Stimulated activated CD4-positive, alpha-beta T cell treated with anti-CD3 and anti-CD28 coated beads, Interleukin-12 subunit alpha, Interleukin-12 subunit beta, amount 100 ng/mL, for 4 hours (primary cell): ENCODE results near the gene FOXP4.

Experiments used
- DNase-seq: peaks from one replicate; pipeline ENCODE4 v3.0.0-alpha.2; 2020

FOXP4 gene

DNA sequence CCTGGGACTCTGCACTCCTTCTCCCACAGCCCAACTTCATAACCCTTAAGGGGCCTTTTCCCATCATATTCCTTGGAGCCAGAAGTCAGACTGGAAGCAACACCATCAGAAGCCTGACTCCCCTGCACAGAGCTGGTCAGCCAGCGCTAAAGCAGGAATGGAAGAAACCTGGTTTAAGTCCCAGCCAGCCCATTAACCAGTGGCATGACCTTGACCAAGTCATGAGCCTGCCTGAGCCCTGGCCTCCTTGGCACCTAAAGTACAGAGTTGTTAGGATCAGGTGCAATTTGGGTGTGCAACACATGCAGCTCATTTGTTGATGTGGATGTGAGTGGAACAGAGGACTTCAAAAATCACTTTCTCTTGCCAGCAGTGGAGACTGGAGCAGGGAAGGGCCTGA, 20.8 kb downstream of the FOXP4 start:
- DNase-seq = no peak

DNA sequence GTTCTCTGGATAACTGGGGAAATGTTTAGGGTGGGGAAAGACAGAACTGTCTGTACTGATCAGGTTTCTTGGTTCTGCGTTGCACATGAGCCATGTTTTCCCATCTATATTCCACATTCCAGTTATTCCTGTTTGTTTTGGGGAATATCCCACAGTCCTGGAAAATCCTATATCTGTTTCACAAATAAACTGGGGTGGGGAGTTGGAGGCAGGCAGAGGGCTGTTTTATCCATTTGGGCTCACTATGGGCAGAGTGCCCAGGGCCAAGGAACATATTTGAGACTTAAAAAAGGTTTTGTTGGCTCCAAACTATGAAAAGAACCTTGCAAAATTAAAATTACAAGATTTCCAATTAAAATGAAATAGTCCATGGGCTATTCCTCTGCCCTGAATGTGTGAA, 21.5 kb downstream of the FOXP4 start:
- no peak for DNase-seq

DNA sequence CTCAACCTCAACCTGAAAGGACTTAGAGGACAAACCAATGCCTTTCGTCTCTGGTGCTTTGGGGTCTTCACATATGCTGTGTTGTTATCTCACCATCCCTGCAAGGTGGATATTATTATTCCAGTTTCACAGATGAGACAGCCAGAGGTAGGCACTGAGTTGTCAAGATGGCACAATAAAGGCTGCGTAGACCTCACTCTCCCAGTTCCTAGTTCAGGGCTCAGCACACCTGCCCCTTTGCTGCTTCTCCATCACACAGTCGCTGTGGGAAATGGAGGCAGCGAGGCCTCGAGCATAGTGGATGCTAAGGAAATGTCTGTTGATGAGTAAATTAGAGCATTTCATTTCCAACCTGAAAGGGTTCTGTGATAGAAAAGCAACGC, 22.0 kb downstream of the FOXP4 start:
- no peak for DNase-seq

DNA sequence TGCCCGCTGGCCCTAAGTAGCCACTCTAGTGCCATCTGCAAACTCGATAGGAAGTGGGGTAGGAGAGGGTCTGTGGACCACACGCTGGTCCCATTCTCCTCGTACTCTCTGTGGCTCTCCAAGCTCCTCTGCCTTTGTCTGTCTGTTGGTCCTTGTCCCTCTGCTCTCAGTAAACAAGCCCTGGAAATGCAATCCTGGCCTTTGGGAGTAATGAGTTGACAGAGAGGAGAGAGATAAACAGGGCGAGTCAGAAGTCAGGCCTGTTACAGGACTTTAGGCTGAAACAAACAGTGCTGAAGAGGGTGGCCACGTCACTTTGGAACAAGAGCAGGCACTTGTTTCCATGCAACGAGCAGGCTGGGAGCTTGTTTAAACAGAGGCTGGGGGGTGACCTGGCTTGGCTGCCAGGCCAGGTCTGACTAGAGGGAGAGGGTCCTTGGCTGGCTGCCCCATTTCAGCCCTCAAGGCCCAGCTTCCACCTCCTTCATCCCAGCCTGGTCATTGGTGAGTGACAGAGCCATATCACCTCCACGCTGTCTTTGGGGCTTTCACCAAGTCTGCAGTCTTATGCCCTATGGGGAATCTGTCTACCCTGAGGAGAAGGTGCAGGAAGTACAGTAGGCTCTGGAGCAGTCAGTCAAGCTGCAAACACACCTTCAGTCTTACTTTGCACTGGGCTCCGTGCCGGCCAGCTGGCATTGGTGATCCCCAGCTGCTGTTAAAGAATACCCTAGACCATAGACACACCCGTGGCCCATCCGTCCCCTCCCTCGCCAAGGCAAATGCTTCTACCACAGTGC, 22.6 kb downstream of the FOXP4 start:
- no peak for DNase-seq

DNA sequence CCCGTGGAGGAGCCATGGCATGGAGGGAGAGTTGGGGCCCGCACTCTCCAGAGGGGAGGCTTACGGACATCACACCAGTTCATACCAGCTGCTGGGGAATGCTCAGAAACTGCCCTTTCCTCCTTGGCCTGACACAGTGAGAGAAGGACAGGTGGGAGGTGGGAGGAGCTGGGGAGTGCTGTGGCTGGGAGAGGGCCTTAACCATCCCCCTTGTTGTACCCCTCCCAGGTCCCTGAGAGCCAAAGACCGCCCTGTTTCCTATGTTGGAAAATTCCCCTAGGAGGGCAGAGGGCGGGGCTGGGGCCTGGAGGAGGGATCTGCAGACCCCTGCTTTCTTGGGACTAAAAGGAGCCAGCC, 24.1 kb downstream of the FOXP4 start:
- DNase-seq = no peak

DNA sequence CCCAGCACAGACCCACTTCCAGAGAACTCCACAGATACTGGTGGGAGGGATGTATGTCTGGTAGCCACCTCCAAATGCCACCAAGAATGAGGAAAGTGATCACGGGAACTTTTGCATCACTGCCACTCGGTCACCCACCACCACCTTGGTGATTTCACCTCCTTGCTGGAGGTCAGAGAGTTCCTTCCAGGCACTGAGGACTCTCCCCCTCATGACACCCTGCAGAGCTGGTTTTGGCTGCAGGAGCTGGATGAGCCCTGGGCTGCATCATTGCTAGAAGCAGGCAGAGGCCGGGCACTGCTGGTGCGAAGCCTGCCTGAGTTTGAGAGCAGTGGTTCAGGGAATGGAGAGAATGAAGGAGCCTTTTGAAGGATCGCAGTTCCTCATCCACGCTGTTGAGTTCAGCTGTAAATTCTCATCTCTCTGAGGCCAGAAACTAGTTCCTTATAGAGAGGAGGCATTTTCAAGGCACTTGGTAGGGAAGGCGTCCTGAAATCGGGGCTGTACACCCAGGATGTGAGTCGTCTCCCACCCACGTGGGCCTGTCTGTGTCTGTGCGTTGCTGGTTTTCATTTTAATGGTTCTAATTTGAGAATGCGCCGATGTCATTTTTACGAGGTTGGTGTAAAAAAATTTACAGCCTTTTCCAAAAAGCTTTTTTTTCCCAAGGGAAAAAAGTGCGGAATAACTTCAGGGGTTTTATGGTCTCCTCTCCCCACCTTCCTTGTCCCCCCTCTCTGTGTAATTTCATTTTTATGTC, 25.0 kb downstream of the FOXP4 start:
- DNase-seq = no peak

DNA sequence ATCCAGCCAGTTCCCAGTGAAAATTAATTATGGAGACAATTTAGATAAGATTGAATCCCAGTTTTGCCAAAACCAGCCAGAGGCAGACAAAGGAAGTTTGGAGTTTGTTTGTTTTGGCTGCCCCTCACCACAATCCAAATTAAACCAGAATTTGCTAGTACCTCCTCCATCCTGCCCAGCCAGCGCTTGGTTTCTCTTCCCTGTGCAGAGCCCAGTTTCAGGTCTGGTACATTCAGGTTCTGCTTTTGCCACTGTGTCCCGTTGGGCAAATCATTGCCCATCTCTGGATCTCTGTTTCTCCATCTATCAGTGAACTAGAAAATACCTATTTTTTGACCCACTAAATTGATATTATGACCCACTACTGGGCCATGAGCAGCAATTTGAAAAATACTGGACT, 26.4 kb downstream of the FOXP4 start:
- no peak for DNase-seq

DNA sequence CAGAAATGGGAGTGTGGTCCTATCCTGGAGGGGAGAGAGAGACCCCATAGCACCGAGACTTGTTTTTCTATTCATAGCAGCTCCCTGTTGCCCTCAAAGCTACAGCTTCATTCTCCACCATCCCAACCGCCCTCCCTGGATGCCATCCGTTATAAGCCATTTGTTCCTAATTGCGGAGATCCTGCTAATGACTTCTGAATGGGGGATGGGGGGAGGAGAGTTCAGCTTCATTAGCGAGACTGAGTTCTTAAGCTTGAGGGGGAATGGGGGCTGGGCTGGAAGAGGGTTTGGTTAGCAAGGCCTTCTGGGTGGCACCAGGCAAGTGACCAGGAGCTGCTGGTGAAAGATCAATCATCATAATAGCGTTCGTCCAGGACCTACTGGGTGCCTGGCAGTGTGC, 27.1 kb downstream of the FOXP4 start:
- DNase-seq = no peak

DNA sequence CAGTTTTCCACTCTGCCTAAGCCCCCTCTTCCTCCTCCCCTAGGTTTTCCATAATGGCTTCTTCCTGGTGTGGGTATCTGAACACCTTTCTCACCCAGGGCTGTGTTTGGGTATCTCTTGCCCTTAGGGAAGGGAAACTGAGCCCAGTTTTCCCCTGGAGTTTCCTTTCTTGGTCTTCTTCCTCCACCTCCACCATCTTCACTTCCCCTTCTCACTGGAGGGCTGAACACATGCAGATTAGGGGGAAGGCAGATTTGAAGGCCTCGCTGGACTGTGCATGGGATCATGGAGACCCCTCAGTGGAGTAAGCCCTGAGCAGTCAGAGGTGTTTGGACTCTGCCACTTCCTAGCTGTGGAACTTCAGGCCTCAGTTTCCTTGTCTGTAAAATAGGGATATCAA, 27.8 kb downstream of the FOXP4 start:
- DNase-seq = no peak

DNA sequence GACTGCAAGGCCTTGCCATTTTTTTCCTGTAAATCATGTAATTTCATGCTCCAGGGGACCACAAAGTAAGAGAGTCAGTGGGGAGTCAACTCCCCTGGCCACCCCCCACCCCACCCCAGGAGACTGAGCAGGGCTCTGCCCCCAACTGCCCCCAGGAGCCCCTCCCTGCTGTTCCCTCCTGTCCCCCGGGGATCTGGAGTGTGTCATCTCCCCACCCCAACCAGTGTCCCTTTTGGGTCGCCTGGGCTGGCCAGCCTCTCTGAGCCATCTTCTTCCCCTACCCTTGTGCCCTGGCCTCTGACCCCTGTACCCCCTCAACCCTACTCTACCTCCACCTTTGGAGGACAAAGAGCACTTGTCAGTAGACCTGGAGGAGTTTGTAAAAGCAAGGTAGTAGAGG, 29.4 kb downstream of the FOXP4 start:
- DNase-seq = no peak

DNA sequence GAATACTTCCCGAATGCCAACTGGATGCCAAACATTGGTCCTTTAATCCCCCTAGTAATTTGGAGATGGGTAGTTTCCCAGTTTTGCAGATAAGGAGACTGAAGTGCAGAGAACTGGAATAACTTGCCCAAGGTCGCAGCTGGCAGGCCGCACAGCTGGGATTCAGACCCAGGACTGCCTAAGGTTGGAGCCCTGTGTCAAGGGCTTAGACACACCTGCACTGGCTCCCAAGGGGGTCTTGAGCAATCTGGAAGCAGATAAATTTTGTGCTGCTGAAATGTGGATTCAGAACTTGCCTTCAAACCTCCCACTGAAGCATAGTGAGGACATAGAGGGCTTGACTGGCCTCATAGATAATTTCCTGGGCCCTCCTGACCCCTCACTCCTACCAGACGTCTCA, 30.5 kb downstream of the FOXP4 start:
- no peak for DNase-seq

DNA sequence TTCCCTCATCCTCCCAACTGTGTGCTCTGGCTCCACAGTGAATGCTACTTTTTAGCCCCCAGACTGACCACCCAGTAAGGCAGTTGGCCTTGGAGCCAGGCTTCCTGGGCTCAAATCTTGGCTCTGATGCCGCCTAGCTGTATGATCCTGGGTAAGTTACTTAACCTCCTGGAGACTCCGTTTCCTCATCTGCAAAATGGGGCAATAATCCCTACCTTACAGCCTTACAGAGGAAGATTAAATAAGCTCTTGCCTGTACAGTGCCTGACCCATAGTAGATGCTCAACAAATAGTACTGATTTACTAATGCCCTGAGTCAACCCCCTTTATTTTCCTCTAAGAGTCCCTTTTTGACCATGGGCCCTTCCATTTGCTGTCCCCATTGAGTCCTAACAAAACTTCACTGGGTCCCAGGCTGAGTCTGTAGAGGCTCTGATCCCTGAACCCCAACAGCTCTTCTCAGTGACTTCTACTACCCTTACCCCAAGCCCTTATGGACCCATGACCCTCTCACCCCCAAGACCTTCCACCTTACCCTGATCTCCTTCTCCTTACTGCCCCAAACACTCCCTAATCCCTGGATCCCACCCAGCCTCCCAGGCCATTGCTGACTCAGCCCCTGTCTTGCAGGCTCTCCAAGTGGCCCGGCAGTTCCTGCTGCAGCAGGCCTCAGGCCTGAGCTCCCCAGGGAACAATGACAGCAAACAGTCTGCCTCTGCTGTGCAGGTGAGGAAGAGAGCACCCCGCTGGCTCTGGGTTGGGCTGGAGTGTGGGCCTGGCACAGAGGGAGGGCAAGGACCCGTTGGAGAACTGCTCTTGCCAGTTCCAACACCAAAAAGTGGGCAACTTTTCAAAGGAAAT, 31.4 kb downstream of the FOXP4 start:
- no peak for DNase-seq

DNA sequence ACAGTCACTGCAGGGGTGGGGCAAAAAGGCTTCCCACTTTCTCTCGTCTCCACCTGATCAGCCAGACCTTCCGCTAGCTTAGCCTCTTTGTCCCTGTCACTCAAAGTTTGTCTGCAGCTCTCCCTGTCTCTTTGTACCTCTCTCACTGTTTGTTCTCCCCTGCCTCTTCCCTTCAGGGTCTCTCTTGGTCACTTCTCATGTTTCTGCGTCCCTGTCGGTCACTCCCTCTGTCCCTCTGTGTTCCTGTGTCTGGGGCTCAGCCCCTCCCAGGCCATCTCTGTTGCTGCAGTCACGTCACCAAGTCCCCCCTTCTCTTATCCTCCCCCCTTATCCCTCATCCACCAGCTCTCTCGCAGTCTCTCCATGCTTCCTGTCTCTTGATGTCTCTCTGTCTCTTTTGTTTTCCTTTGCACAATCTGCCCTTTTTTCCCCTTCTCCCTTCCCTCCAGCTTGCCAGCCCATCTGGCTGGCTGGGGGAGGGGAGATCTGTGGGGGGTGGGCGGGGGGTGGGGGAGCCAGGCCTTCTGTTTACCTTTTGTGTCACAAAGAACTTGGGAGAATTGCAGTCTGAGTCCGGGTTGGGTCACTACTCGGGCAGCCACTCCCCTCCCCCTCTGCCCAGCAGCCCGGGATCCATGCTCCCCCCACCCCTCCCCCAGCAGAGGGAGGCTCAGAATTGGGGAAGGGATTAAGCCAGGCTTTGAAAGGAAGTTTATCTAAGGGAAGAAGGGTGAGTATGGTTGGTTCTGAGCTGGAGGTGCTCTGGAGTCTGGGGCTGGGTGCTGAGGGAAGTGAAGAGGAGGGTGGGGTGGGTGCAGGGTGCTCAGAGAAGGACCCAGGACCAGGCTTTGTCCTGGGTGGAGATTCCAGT, 32.3 kb downstream of the FOXP4 start:
- DNase-seq = no peak

DNA sequence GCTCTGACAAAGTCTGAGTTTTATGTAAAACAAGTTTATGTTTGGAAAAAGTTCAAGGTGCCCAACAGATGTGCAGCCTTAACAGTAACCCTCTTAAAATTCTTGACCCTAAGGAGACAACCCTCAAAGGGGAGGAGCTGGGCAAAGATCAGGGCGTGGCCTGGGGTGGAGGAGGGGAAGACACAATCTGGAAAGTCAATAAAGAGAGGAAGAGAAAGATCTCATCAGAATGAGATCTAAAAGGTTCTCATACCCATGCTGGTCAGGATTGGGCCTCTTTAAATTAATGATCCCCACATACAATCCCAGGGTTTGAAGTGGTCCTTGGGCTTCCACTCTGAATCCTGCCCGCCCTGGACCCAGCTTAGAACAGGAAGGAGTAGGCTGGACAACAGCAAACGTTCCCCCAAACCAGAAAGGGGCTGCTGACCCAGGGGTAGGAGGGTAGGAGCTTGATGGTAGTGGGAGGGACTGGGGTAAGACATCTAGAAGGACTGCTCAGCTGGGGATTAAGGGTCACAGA, 33.0 kb downstream of the FOXP4 start:
- no peak for DNase-seq

DNA sequence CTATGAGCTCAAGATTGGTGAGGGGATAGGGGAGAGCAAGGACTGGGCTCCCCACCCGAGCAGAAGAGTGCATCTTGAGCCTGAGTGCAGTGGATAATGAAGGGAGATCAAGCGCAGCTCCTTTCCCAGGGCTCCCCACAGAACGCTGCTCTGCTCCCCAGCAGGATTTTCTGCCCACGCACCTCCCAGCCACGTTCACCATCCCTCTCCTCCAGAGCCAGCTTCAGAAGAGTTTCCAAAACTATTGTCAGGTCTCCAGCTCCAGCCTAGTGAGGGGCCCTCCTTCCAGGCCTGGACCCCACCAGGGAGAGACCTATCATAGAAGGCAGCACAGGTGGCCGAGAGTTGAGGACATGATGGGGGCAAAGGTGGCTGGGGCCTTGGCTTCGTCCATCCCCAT, 34.5 kb downstream of the FOXP4 start:
- DNase-seq = no peak

DNA sequence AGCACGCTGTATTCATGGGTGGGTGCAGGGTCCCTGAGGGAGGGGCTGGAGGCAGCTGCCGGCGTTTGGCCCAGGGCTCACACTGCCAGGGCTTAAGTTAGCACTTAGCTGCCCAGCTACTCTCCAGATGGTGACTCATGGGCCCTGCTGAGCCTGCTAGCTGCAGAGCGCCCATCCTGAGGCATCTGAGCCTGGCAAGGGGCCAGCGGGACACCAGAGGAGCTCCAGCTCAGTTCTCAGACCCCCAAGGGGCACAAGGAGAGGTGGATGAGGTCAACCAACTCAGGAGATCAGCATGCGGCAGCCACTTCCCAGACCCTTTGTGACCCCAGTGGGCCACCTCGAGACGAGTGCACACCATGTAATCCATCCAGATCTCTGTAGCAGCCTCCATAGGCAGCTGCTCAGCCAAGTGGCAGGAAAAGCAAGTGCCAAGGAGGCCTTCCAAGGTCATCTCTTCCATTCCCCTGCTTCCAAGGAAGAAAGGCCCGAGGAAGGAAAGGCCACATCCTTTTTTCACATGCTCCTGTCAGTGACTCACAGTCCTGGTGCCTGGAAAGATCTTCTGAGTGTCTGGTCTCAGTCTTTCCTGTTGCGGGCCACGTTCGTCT, 35.3 kb downstream of the FOXP4 start:
- no peak for DNase-seq

DNA sequence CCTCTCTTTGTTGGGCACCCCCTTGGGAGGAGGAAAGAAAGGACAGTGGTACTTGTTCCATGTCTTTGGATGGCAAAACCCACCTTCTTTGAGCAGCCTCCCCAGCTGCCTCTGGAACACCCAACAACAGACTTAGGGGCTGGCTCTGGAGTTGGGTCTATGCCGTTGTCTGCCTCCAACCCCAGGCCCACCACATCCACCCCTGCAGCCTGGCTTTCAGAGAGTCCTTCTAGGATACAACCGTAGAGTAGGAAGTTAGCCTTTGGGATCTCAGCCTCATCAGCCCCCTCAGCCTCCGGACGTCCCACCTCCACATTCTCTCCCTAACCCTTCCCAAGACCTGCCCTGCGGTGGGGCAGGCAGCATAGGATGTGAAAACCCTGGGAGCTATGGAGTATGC, 36.4 kb downstream of the FOXP4 start:
- DNase-seq = no peak

DNA sequence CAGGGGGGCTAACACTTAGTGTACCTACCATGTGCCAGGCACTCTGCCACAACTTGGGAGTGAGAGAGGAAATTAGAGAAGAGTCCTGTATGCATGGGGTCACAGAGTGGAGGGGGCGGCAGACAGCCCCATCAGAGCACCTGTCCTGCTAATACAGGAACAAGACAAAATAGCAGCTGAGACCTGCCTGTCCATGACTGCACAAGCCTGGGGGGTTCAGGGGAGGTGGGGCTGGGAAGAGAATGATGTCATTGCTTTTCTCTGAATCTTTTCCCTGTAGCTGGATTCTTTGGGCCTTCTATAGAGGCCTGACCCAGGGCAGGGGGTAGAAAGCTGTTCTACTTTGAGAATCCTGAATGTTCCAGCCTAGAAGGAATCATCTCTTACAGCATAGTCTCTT, 37.4 kb downstream of the FOXP4 start:
- DNase-seq = no peak

DNA sequence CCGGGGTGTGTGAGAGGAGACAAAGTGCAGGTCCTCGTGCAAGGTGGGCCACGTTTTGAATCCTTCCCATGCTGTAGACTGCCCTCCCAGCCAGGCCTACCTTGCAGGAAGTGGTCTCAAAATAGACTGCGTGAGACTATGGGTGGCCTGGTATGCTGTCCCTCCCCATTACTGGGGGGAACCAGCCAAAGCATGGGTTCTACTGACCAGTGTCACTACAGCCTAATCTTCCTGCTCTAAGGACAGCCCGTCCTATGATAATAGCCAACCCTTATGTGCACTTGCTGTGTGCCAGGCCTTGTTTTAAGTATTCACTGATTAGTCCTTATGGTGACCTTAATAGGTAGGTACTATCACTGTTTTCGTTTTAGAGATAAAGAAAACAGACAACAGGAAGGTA, 38.0 kb downstream of the FOXP4 start:
- no peak for DNase-seq

DNA sequence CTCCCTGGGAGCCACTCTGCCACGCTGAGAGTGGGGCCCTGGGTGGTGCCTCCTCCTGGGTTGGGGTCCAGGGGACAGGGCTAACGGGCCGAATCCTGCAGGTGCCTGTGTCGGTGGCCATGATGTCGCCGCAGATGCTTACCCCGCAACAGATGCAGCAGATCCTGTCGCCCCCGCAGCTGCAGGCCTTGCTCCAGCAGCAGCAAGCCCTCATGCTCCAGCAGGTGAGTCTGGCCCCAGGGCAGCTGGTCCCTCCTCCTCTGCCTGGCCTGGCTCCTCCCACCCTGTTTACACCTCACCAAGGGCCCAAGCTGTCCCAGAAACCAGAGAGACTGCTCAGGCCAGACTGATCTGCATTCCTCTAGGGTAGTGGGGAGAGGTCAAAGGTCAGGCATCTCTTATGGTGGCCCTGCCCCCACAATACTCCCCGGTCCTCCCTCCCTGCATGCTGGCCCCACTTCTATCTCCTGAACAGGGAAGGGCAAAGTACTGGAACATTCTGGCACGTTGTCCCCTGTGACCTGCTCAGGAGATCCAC, 38.6 kb downstream of the FOXP4 start:
- DNase-seq = no peak

DNA sequence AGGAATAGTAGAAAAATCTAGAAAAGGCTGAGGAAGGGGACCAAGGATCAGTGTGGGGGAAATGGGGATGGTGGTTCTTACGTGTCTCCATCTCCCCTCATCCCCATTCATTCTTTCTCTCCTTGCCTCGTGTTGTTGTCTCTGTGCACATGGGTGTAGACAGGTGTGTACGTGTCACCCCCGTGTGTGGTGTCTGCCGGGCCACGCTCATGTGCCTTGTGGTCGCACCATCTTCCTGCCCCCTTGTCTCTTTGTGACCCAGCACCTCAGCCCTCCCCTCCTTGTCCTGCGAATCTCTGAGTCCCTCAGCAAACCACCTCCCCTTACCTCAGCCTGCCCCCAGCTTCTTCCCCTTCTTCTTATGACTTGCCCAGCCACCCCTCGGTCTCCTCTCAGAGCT, 39.4 kb downstream of the FOXP4 start:
- no peak for DNase-seq
